GM19099 (cell line): ENCODE results near the gene KRI1.

Experiments used
- POLR2A ChIP-seq: IDR thresholded peaks from 3 replicates; pipeline ENCODE4 v1.6.1; 2011; ENCODE audit warnings: low read depth; ENCODE audit not compliant: insufficient read length; ENCODE audit errors: extremely low read depth

Gene KRI1

GRCh38 chr19:10557603-10558197 is 8.1 kb downstream of the KRI1 start:
- TF ChIP-seq POLR2A, result no peak

GRCh38 chr19:10555610-10555973 is 10.2 kb downstream of the KRI1 start:
- TF ChIP-seq POLR2A, result no peak

- no peak for TF ChIP-seq POLR2A
Observed at GRCh38 chr19:10554760-10555609, 10.8 kb downstream of the KRI1 start.

GRCh38 chr19:10553943-10554381 is 11.8 kb downstream of the KRI1 start:
- no peak for TF ChIP-seq POLR2A

GRCh38 chr19:10553087-10553667 is 12.6 kb downstream of the KRI1 start:
- no peak for TF ChIP-seq POLR2A

GRCh38 chr19:10552510-10553053 is 13.2 kb downstream of the KRI1 start:
- no peak for TF ChIP-seq POLR2A

GRCh38 chr19:10551698-10552301 is 14.0 kb downstream of the KRI1 start:
- no peak for TF ChIP-seq POLR2A

- TF ChIP-seq POLR2A, result no peak
Observed at GRCh38 chr19:10550336-10550735, 15.5 kb downstream of the KRI1 start.

GRCh38 chr19:10549733-10550132 is 16.1 kb downstream of the KRI1 start:
- TF ChIP-seq POLR2A, result no peak

- no peak for TF ChIP-seq POLR2A
Observed at GRCh38 chr19:10548746-10549276, 17.0 kb downstream of the KRI1 start.

GRCh38 chr19:10546817-10547216 is 19.0 kb downstream of the KRI1 start:
- TF ChIP-seq POLR2A, result no peak

- no peak for TF ChIP-seq POLR2A
Observed at GRCh38 chr19:10544753-10545251, 21.0 kb downstream of the KRI1 start.

- TF ChIP-seq POLR2A, result no peak
Observed at GRCh38 chr19:10544242-10544752, 21.5 kb downstream of the KRI1 start.

- TF ChIP-seq POLR2A, result peak; percentile 91
Observed at GRCh38 chr19:10543420-10544241, 22.2 kb downstream of the KRI1 start, which contains the start of gene ATG4D. Gene ATG4D, plus strand, starts transcription at chr19:10543904. Its CDS starts 187 bp downstream, at chr19:10544091.
